ENCODE data around the gene ST6GAL1. TPM values are rescaled to one million over a fixed set of nuclear protein-coding genes. Genes with fewer than 3 reads are reported as not detected.
"Not testable (repeated sequence)": the region's sequence is repeated elsewhere in the genome, so short reads cannot be mapped to it uniquely, and the experiment has no call there.

ST6GAL1 gene
- total RNA-seq, 1 donor: 3.3 TPM

DNA sequence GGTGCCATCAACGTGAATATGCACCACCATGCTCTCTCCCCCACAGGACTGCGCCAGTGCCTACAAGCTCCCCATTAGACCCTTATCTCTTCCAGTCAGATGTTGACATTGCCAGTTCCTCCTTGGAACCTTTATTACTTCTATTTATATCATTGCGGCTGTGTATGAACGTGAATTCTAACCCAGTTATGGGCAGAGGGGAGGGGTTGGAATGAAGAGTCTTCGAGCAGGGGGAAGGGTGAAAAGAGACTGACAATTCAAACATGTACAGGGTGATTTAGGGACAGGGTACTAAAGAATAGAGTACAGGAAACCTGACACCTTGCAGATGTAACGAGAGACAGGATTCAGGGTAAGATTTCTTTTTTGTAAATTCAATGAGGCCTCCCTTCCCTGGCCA, 41.8 kb upstream of the ST6GAL1 start:
- no peak for DNase-seq (ENCODE audit: low read depth)
- H3K4me3 ChIP-seq (ENCODE audit: low read depth, low read length): no peak overlapping the region
- TF ChIP-seq, protein P1, sequence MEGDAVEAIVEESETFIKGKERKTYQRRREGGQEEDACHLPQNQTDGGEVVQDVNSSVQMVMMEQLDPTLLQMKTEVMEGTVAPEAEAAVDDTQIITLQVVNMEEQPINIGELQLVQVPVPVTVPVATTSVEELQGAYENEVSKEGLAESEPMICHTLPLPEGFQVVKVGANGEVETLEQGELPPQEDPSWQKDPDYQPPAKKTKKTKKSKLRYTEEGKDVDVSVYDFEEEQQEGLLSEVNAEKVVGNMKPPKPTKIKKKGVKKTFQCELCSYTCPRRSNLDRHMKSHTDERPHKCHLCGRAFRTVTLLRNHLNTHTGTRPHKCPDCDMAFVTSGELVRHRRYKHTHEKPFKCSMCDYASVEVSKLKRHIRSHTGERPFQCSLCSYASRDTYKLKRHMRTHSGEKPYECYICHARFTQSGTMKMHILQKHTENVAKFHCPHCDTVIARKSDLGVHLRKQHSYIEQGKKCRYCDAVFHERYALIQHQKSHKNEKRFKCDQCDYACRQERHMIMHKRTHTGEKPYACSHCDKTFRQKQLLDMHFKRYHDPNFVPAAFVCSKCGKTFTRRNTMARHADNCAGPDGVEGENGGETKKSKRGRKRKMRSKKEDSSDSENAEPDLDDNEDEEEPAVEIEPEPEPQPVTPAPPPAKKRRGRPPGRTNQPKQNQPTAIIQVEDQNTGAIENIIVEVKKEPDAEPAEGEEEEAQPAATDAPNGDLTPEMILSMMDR (IDR thresholded peaks at IDR 0.05; ENCODE audit: insufficient read depth, low read length): no peak

DNA sequence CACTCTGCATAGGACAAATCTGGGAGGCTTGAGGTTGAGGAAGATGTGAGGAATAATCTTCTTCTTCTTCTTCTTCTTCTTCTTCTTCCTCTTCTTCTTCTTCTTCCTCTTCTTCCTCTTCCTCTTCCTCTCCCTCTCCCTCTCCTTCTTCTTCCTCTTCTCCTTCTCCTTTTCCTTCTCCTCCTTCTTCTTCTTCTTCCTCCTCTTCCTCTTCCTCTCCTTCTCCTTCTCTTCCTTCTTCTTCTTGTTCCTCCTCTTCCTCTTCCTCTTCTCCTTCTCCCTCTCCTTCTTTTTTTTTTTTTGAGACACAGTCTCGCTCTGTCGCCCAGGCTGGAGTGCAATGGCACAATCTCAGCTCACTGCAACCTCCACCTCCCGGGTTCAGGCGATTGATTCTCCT, 40.6 kb upstream of the ST6GAL1 start:
- H3K4me3 ChIP-seq (ENCODE audit: low read depth, low read length); DNase-seq (ENCODE audit: low read depth): not testable (repeated sequence)

- H3K4me3 ChIP-seq (ENCODE audit: low read depth, low read length): no peak overlapping the region
- no peak for DNase-seq (ENCODE audit: low read depth)
- TF ChIP-seq, protein P1 (IDR thresholded peaks at IDR 0.05; ENCODE audit: insufficient read depth, low read length): no peak
Measured at GRCh38 chr3:186890911-186891310, 39.4 kb upstream of the ST6GAL1 start.

GRCh38 chr3:186893071-186893470, 37.3 kb upstream of the ST6GAL1 start:
- DNase-seq (ENCODE audit: low read depth); H3K4me3 ChIP-seq (ENCODE audit: low read depth, low read length): not testable (repeated sequence)

GRCh38 chr3:186895406-186895805, 34.9 kb upstream of the ST6GAL1 start:
- H3K4me3 ChIP-seq (ENCODE audit: low read depth, low read length): no peak overlapping the region
- TF ChIP-seq, protein P1 (IDR thresholded peaks at IDR 0.05; ENCODE audit: insufficient read depth, low read length): no peak
- DNase-seq (ENCODE audit: low read depth): no peak

DNA sequence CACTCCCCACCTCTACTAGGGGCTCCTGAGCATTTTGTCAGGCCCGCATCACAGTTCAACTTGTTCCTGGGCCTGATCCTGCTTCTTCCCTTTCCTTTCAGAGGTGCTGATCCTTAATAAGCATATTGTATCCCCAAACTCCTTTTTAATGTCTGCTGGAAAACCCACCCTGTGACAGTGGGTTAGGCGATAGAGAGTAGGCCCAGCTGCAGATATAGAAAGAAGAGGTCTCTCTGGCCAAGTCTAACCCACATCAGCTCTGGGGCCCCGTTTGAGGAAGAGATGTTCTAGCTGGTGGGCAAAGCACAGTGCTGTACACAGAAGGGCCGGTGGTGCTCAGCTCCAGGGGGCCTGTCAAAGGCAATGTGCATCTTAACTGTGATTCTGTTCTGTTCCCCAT, 34.3 kb upstream of the ST6GAL1 start:
- TF ChIP-seq, protein P1 (IDR thresholded peaks at IDR 0.05; ENCODE audit: insufficient read depth, low read length): no peak
- no peak overlapping the region for H3K4me3 ChIP-seq (ENCODE audit: low read depth, low read length)
- no peak for DNase-seq (ENCODE audit: low read depth)

GRCh38 chr3:186896875-186897274, 33.5 kb upstream of the ST6GAL1 start:
- no peak overlapping the region for H3K4me3 ChIP-seq (ENCODE audit: low read depth, low read length)
- TF ChIP-seq, protein P1 (IDR thresholded peaks at IDR 0.05; ENCODE audit: insufficient read depth, low read length): no peak

DNA sequence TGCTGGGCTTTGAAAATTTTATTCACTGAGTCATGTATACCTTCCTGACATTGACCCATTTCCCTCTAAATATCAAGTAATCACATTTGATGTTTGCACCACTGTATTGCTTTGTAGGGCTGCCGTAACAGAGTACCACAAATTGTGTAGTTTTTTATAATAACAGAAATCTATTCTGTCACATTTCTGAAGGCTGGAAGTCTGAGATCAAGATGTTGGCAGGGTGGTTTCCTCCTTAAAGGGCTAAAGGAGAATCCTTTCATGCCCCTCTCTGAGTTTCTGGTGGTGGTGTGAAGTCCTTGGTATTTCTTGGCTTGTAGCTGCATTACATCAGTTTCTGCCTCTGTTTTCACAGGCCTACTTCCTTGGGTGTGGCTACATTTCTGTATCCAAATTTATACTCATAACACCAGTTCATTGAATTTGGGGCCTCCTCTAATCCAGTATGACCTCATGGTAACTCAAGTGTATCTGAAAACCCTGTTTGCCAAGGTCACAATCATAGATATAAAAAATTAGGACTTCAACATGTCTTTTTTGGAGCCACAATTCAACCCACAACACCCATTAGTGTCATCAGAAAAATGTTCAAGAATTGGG, 29.1 kb upstream of the ST6GAL1 start:
- DNase-seq (ENCODE audit: low read depth): peak; percentile 79
- TF ChIP-seq, protein P1 (IDR thresholded peaks at IDR 0.05; ENCODE audit: insufficient read depth, low read length): no peak
- H3K4me3 ChIP-seq (ENCODE audit: low read depth, low read length): no peak overlapping the region

More at GRCh38 chr3:186896875-186897274, 33.5 kb upstream of the ST6GAL1 start:
- no peak for DNase-seq (ENCODE audit: low read depth)
